Gastrocnemius medialis (tissue), 4 donors: ENCODE data around the gene TMF1. TPM values are rescaled to one million over a fixed set of nuclear protein-coding genes. Genes with fewer than 3 reads are reported as not detected.
A peak's percentile ranks its signal among the peaks of the same experiment; 100 is the strongest.

ENCODE experiments used
- ATAC-seq, 2 donors: fragments of 150-250 bp; one replicate each; pipeline ENCODE4 v1.9.1; 2016
- DNase-seq, 2 donors: peaks; one replicate each; pipeline ENCODE4 v3.0.0-alpha.2; 2019
- H3K27ac ChIP-seq, 4 donors: fragments of 200-600 bp; sonication (generic); 1 replicate in 1 of 4; 2 replicates in 3 of 4; pipeline ENCODE4 v1.5.1; 2016 to 2018; ENCODE audit warnings: mild to moderate bottlenecking in 2 of 4, moderate library complexity in 1 of 4
- H3K27me3 ChIP-seq, 3 donors: fragments of 200-600 bp; sonication (generic) in 2 of 3; 1 replicate in 1 of 3; 2 replicates in 2 of 3; pipeline versions ENCODE4 v1.5.1 to v1.6.0; 2016 to 2019; ENCODE audit warnings: mild to moderate bottlenecking in 1 of 3, moderate library complexity in 1 of 3
- H3K36me3 ChIP-seq, 2 donors: fragments of 200-600 bp; sonication (generic) in 1 of 2; one replicate each; pipeline ENCODE4 v1.5.1; 2017 to 2018
- H3K4me1 ChIP-seq, 2 donors: fragments of 200-600 bp; sonication (generic) in 1 of 2; one replicate each; pipeline ENCODE4 v1.5.1; 2016 to 2017; ENCODE audit warnings: mild to moderate bottlenecking in 2 of 2
- H3K4me3 ChIP-seq, 4 donors: fragments of 200-600 bp; sonication (generic) in 3 of 4; 1 replicate in 1 of 4; 2 replicates in 3 of 4; pipeline ENCODE4 v1.5.1; 2016 to 2019; ENCODE audit warnings: mild to moderate bottlenecking in 2 of 4
- H3K9me3 ChIP-seq, 3 donors: fragments of 200-600 bp; sonication (generic) in 2 of 3; 1 replicate in 1 of 3; 2 replicates in 2 of 3; pipeline ENCODE4 v1.5.1; 2016 to 2019
- POLR2A ChIP-seq, 2 donors: fragments of 450-650 bp; IDR thresholded peaks; one replicate each; pipeline ENCODE4 v1.6.1; 2017; ENCODE audit warnings: antibody characterized with exemption in 2 of 2, mild to moderate bottlenecking in 2 of 2, moderate library complexity in 2 of 2
- in situ Hi-C, 4 donors: fragments of 200-750 bp; cut with MboI; loops; one replicate each; pipeline versions ENCODE4 v1.15.0 to v1.8.0; 2017; ENCODE audit warnings: low sequenced_read_pairs in 4 of 4
- intact Hi-C: fragments of 100-400 bp; cut with DNase I; formaldehyde crosslinking; loops from one replicate; pipeline ENCODE4 v1.15.1; 2023; ENCODE audit warnings: low total_unique reads
- total RNA-seq, 4 donors: library from RNA; depleted of rRNA; stranded (reverse); fragments of >200 nt; gene quantifications; one replicate each; pipeline versions ENCODE4 v1.1.0 to v1.2.3, GENCODE V29; 2016
- TF ChIP-seq, protein P1 (sequence below), 5 experiments: fragments of 450-650 bp in 3 of 5; fragments of 200-600 bp in 2 of 5; sonication (generic) in 2 of 5; IDR thresholded peaks in 4 of 5; conservative IDR thresholded peaks in 1 of 5; 1 replicate in 4 of 5; 2 replicates in 1 of 5; pipeline ENCODE4 v1.5.1; 2016 to 2019; ENCODE audit warnings: antibody characterized with exemption in 5 of 5, mild to moderate bottlenecking in 3 of 5, moderate library complexity in 3 of 5

The TMF1 gene
- total RNA-seq, 4 donors from 2014 or later: 27.0 to 49.6 (median 33.5) TPM

DNA sequence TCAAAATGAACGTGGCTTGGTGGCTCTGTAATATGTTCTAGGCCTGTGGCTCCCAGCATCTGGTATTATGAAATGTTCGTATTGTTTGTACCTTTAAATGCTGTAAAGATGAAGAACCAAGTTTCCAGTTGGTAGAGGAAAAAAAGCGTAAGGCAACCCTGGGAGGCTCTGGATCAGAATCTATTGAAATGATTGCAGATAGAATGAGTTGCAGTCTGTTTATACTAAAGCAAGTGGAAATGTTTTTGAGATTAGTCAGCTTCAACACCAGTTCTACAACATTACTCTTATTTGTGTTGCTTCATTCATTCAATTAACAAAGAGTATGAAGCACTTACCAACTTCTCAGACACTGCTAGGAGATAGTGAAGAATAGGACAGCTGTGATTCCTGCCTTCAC lies 37.9 kb upstream of the TMF1 start:
- TF ChIP-seq, protein P1, sequence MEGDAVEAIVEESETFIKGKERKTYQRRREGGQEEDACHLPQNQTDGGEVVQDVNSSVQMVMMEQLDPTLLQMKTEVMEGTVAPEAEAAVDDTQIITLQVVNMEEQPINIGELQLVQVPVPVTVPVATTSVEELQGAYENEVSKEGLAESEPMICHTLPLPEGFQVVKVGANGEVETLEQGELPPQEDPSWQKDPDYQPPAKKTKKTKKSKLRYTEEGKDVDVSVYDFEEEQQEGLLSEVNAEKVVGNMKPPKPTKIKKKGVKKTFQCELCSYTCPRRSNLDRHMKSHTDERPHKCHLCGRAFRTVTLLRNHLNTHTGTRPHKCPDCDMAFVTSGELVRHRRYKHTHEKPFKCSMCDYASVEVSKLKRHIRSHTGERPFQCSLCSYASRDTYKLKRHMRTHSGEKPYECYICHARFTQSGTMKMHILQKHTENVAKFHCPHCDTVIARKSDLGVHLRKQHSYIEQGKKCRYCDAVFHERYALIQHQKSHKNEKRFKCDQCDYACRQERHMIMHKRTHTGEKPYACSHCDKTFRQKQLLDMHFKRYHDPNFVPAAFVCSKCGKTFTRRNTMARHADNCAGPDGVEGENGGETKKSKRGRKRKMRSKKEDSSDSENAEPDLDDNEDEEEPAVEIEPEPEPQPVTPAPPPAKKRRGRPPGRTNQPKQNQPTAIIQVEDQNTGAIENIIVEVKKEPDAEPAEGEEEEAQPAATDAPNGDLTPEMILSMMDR (IDR thresholded peaks at IDR 0.05 in 4 of 5, conservative IDR thresholded peaks at IDR 0.05 in 1 of 5): no peak
- TF ChIP-seq POLR2A (IDR thresholded peaks at IDR 0.05): no peak
- Histone ChIP-seq H3K27ac (peak overlapping the region; percentile 95 to 99 (median 97)), H3K4me1 (peaks cover 84 to 87% of the 10 kb centered on the region in 2 donors), H3K9me3 (no peaks in the 10 kb centered on the region), H3K36me3 (no peaks in the 10 kb centered on the region), H3K4me3 (no peak overlapping the region), H3K27me3 (no peaks in the 10 kb centered on the region)
- intact Hi-C loops (no loop called here), in situ Hi-C loops (no loop called here)
- DNase-seq: no peak
- ATAC-seq: no peak

DNA sequence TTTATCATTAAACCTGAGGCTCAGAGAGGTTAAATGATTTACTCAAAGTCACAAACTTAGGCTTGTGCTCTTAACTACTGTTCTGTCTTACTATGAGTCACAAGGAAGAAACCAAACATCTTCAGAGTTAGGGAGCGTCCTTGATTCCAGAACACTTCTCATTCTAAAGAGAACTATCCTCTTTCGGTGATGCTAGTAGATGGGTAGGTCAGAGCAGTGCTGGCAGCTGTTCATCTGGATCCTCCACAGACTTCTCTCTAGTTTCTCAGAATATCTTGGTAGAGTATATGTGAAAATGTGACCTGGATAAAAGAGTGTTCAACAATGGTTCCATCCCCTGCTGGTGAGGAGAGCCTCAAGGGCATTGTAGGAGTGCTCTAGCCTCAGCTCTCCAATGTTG lies 35.9 kb upstream of the TMF1 start:
- Histone ChIP-seq H3K4me3 (peak overlapping the region in 2 of 4 donors; percentile 86 to 97), H3K9me3 (no peaks in the 10 kb centered on the region), H3K27ac (peak overlapping the region; percentile 95 to 99 (median 97)), H3K27me3 (no peaks in the 10 kb centered on the region), H3K36me3 (no peaks in the 10 kb centered on the region), H3K4me1 (peaks cover 79 to 81% of the 10 kb centered on the region in 2 donors)
- DNase-seq: no peak
- intact Hi-C loops: no loop called here
- ATAC-seq: no peak
- no peak for TF ChIP-seq POLR2A (IDR thresholded peaks at IDR 0.05)
- TF ChIP-seq, protein P1 (IDR thresholded peaks at IDR 0.05 in 4 of 5, conservative IDR thresholded peaks at IDR 0.05 in 1 of 5): no peak
- in situ Hi-C loops: no loop called here

DNA sequence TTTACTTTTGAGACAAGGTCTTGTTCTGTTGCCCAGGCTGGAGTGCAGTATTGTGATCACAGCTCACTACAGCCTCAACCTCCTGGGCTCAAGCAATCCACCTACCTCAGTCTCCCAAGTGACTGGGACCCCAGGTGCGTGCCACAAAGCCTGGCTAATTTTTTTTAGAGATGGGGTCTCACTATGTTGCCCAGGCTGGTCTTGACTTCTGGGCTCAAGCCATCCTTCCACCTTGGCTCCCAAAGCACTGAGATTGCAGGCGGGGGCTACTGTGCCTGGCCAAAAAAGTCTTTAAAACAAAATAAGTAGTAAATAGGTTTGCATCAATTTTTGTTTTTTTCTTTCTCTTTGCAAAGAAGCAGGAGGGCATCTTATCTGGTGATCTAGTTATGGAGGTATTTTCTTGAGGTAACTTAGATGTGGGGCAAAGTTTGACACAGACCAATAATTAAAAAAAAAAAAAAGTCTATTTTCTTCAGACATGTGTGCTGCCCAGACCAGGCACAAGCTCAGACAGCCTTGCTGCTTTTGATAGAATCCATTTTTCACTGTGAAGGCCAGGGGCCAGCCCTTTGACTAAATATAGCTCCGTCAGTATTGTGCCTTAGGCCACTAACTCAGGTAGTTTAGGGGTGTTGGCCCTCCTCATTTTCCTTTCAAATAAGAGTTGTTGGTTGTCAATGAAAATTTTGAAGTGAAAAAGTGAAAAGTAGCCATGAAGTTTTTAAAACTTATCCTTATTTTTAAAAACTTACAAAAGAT lies 35.1 kb upstream of the TMF1 start:
- Histone ChIP-seq H3K27ac (peak overlapping the region; percentile 95 to 99 (median 97)), H3K9me3 (no peaks in the 10 kb centered on the region), H3K36me3 (no peaks in the 10 kb centered on the region), H3K4me1 (peaks cover 79 to 82% of the 10 kb centered on the region in 2 donors), H3K4me3 (peak overlapping the region; percentile 85 to 97 (median 88)), H3K27me3 (no peaks in the 10 kb centered on the region)
- intact Hi-C loops: loop anchor here (2.0 kb wide), 1 partner anchor 32 kb away; no protein-coding TSS in a partner anchor
- in situ Hi-C loops: no loop called here
- no peak for ATAC-seq
- peak in 1 of 2 donors; percentile 57 for DNase-seq
- no peak for TF ChIP-seq POLR2A (IDR thresholded peaks at IDR 0.05)
- TF ChIP-seq, protein P1 (IDR thresholded peaks at IDR 0.05 in 4 of 5, conservative IDR thresholded peaks at IDR 0.05 in 1 of 5): no peak

DNA sequence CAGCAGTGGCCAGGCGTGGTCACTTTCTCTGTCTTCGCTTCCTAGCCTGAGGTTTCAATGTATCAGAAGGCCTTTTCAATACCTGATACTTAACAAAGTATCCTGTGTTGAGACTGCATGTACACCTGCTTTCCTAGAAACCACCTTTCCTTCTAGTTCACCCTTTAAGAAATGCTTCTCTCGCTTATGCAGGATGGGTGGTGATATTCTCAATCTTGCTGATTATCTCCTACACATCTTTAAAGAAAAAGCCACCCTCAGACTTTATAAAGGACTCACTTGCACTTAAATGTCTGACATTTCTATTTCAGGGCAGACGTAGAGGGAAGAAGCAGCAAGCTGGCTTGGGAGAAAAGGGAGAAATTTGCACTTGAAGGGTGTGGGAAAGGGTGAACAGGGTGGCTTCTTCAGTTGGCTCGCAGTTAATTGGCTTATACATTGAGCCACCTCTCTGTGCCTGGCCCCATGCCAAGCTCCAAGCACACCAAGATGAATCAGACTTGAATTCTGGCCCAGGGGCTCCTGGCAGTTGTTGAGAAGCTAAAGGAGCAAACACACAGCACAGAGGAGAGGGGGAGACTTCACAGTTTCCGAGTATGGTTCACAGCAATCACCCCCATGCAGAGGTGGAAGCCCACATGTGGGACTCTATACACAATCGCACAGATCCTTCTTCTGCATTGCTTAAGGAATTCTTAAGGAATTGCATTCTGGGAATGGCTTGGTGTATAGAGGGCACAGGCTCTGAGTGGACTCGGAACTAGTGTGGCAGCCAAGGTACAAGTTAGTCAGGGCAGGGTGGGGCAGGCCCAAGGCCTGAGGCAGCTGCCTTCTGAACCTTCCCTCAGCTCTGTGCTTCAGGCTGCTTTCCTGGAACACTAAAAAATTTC lies 33.9 kb upstream of the TMF1 start:
- ATAC-seq: peak; percentile 53 to 57
- peak; percentile 89 to 96 for DNase-seq
- Histone ChIP-seq H3K27me3 (no peaks in the 10 kb centered on the region), H3K27ac (peak overlapping the region; percentile 95 to 99 (median 97)), H3K36me3 (no peaks in the 10 kb centered on the region), H3K9me3 (no peaks in the 10 kb centered on the region), H3K4me1 (peaks cover 77 to 80% of the 10 kb centered on the region in 2 donors), H3K4me3 (peak overlapping the region; percentile 85 to 97 (median 88))
- in situ Hi-C loops (no loop called here), intact Hi-C loops (loop anchor here (2.0 kb wide), 1 partner anchor 33 kb away; no protein-coding TSS in a partner anchor)
- TF ChIP-seq, protein P1 (IDR thresholded peaks at IDR 0.05 in 4 of 5, conservative IDR thresholded peaks at IDR 0.05 in 1 of 5): no peak
- TF ChIP-seq POLR2A (IDR thresholded peaks at IDR 0.05): peak; percentile 51 to 61
